Activated T-cell treated with anti-CD3 and anti-CD28 coated beads for 48 hours (primary cell): ENCODE measurements around the gene GNAI3.

Experiments used
- DNase-seq: peaks from one replicate; pipeline ENCODE4 v3.0.0-alpha.2; 2020; ENCODE audit warnings: low read depth

The GNAI3 gene

GRCh38 chr1:109527098-109527811 is 21.2 kb upstream of the GNAI3 start:
- DNase-seq: no peak

- DNase-seq: no peak
Measured at GRCh38 chr1:109527846-109528695, 20.3 kb upstream of the GNAI3 start.

GRCh38 chr1:109528712-109529111 is 19.7 kb upstream of the GNAI3 start:
- no peak for DNase-seq

GRCh38 chr1:109529881-109530456 is 18.4 kb upstream of the GNAI3 start:
- no peak for DNase-seq

- DNase-seq: no peak
Measured at GRCh38 chr1:109530457-109531087, 17.8 kb upstream of the GNAI3 start.

GRCh38 chr1:109531380-109531779 is 17.0 kb upstream of the GNAI3 start:
- no peak for DNase-seq

GRCh38 chr1:109531826-109532364 is 16.5 kb upstream of the GNAI3 start:
- no peak for DNase-seq

- peak; percentile 86 for DNase-seq
Measured at GRCh38 chr1:109532365-109533136, 15.9 kb upstream of the GNAI3 start.

- DNase-seq: no peak
Measured at GRCh38 chr1:109534307-109534858, 14.0 kb upstream of the GNAI3 start.

- DNase-seq: no peak
Measured at GRCh38 chr1:109535481-109535880, 12.9 kb upstream of the GNAI3 start.

- DNase-seq: no peak
Measured at GRCh38 chr1:109535971-109536491, 12.4 kb upstream of the GNAI3 start.

- no peak for DNase-seq
Measured at GRCh38 chr1:109537450-109538178, 10.8 kb upstream of the GNAI3 start.

- no peak for DNase-seq
Measured at GRCh38 chr1:109538827-109539555, 9.4 kb upstream of the GNAI3 start.

GRCh38 chr1:109539676-109540075 is 8.7 kb upstream of the GNAI3 start, which contains the start of gene GPR61:
Gene GPR61 (plus strand): TSS chr1:109539872. CDS start chr1:109543023, 3,151 bp downstream.
- no peak for DNase-seq

- no peak for DNase-seq
Measured at GRCh38 chr1:109541102-109541501, 7.3 kb upstream of the GNAI3 start.

- no peak for DNase-seq
Measured at GRCh38 chr1:109542657-109543056, 5.8 kb upstream of the GNAI3 start.

- DNase-seq: no peak
Measured at GRCh38 chr1:109543283-109543987, 5.0 kb upstream of the GNAI3 start.

- no peak for DNase-seq
Measured at GRCh38 chr1:109543988-109544735, 4.3 kb upstream of the GNAI3 start.
